Left ventricle myocardium inferior (tissue), 1 donor: ENCODE data around the gene LIMCH1. TPM values are rescaled to one million over a fixed set of nuclear protein-coding genes. Genes with fewer than 3 reads are reported as not detected.
"Not testable (repeated sequence)": the region's sequence is repeated elsewhere in the genome, so short reads cannot be mapped to it uniquely, and the experiment has no call there.

Experiments used
- DNase-seq: peaks from one replicate; pipeline ENCODE4 v3.0.0-alpha.2; 2020
- H3K27ac ChIP-seq: fragments of 200-600 bp; replicated peaks from 2 replicates; pipeline ENCODE4 v1.8.0; 2021
- H3K27me3 ChIP-seq: fragments of 200-600 bp; 2 replicates; pipeline ENCODE4 v1.8.0; 2021; ENCODE audit warnings: low read depth
- H3K36me3 ChIP-seq: fragments of 200-600 bp; 2 replicates; pipeline ENCODE4 v1.8.0; 2021
- H3K4me1 ChIP-seq: fragments of 200-600 bp; 2 replicates; pipeline ENCODE4 v1.8.0; 2021
- H3K4me3 ChIP-seq: fragments of 200-600 bp; 2 replicates; pipeline ENCODE4 v1.8.0; 2021; ENCODE audit warnings: mild to moderate bottlenecking, moderate library complexity
- H3K9me3 ChIP-seq: fragments of 200-600 bp; replicated peaks from 2 replicates; pipeline ENCODE4 v1.8.0; 2021
- CTCF ChIP-seq: fragments of 200-600 bp; IDR thresholded peaks from 2 replicates; pipeline ENCODE4 v1.8.0; 2021; ENCODE audit warnings: antibody characterized with exemption, mild to moderate bottlenecking, borderline replicate concordance
- intact Hi-C: fragments of 100-400 bp; cut with micrococcal nuclease; formaldehyde crosslinking; loops from one replicate; pipeline ENCODE4 v1.11.0; 2022
- total RNA-seq: library from RNA; stranded (reverse); fragmentation: NEBNext Ultra II Directional; extraction: Animal tissue kit (Norgen Biotek cat#: 25700); gene quantifications from one replicate; pipeline ENCODE4 v1.2.1, GENCODE V29; 2021
- donor health status: DM: no; HTN: yes; CAD: no; lungs with severe emphysema.

LIMCH1 gene
- total RNA-seq, 1 donor from 2014 or later: 382 TPM

GRCh38 chr4:41645728-41646390 is 107.9 kb downstream of the LIMCH1 start:
- intact Hi-C loops: no loop called here
- Histone ChIP-seq H3K27me3 (no peaks in the 10 kb centered on the region), H3K4me1 (peaks cover 28% of the 10 kb centered on the region), H3K27ac (no peak overlapping the region), H3K36me3 (peaks cover 53% of the 10 kb centered on the region), H3K4me3 (no peak overlapping the region), H3K9me3 (no peaks in the 10 kb centered on the region)
- TF ChIP-seq CTCF: no peak
- no peak for DNase-seq

- H3K4me3 ChIP-seq: no peak overlapping the region
- no peaks in the 10 kb centered on the region for H3K9me3 ChIP-seq
- H3K36me3 ChIP-seq: peaks cover 63% of the 10 kb centered on the region
- H3K4me1 ChIP-seq: peaks cover 32% of the 10 kb centered on the region
- intact Hi-C loops: no loop called here
- no peak overlapping the region for H3K27ac ChIP-seq
- DNase-seq: no peak
- no peak for TF ChIP-seq CTCF
- no peaks in the 10 kb centered on the region for H3K27me3 ChIP-seq
Observed at GRCh38 chr4:41646862-41647261, 108.9 kb downstream of the LIMCH1 start.

DNA sequence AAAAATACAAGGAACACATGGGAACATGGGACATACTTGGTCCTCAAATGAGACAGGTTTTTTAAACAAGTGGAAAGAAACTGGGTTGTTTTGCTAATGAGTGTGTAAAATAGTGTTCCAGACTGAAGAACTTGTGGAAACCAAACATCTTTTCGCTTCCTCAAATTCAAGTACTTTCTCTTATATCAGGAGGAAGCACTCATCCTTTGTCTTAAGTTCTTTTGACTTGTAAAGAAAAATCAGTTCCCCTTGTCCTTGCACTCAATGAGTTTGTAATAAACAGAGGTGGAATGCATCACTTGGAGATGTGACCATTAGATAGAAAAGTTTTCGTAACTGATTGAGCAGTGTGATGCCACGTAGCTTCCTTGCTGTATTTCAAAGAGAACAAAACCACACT is 109.4 kb downstream of the LIMCH1 start:
- Histone ChIP-seq H3K9me3 (no peaks in the 10 kb centered on the region), H3K27me3 (no peaks in the 10 kb centered on the region), H3K27ac (no peak overlapping the region), H3K36me3 (peaks cover 68% of the 10 kb centered on the region), H3K4me3 (no peak overlapping the region), H3K4me1 (peaks cover 32% of the 10 kb centered on the region)
- intact Hi-C loops: no loop called here
- DNase-seq: no peak
- TF ChIP-seq CTCF: no peak

DNA sequence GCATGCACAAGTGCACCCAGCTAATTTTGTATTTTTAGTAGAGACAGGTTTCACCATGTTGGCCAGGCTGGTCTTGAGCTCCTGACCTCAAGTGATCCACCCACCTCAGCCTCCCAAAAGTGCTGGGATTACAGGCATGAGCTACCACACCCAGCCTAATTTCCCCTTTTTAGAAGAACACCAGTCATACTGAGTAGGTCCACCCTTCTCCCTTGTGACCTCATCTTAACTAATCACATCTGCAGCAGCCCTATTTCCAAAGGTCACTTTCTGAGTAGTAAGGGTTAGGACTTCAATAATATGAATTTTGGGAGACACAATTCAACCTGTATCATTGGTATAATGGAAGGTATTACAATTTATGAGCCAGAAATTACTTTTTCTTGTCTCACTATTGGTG is 113.2 kb downstream of the LIMCH1 start:
- intact Hi-C loops, DNase-seq: not testable (repeated sequence)
- peaks cover 83% of the 10 kb centered on the region for H3K36me3 ChIP-seq

GRCh38 chr4:41652971-41653370 is 115.0 kb downstream of the LIMCH1 start:
- Histone ChIP-seq H3K36me3 (peaks cover 65% of the 10 kb centered on the region), H3K4me3 (no peak overlapping the region), H3K27ac (no peak overlapping the region), H3K9me3 (no peaks in the 10 kb centered on the region), H3K27me3 (no peaks in the 10 kb centered on the region), H3K4me1 (peaks cover 44% of the 10 kb centered on the region)
- no peak for DNase-seq
- intact Hi-C loops: no loop called here
- TF ChIP-seq CTCF: no peak

More for the DNA sequence above, 113.2 kb downstream of the LIMCH1 start:
- not testable (repeated sequence) for H3K9me3 ChIP-seq, H3K27ac ChIP-seq, H3K4me3 ChIP-seq, H3K27me3 ChIP-seq
- peaks cover 26% of the 10 kb centered on the region for H3K4me1 ChIP-seq

GRCh38 chr4:41653523-41653922 is 115.6 kb downstream of the LIMCH1 start:
- H3K27ac ChIP-seq: no peak overlapping the region
- no peak overlapping the region for H3K4me3 ChIP-seq
- intact Hi-C loops: no loop called here
- H3K4me1 ChIP-seq: peaks cover 46% of the 10 kb centered on the region
- no peaks in the 10 kb centered on the region for H3K27me3 ChIP-seq
- no peak for DNase-seq
- TF ChIP-seq CTCF: no peak
- peaks cover 61% of the 10 kb centered on the region for H3K36me3 ChIP-seq
- no peaks in the 10 kb centered on the region for H3K9me3 ChIP-seq
